ENCODE data around the gene SNRPD3. TPM values are rescaled to one million over a fixed set of nuclear protein-coding genes. Genes with fewer than 3 reads are reported as not detected.
A peak's percentile ranks its signal among the peaks of the same experiment; 100 is the strongest.

Gene SNRPD3
- 185 TPM for polyA plus RNA-seq (ENCODE audit: insufficient read length)
- long read RNA-seq, donor 1, transcript SNRPD3-201 (4 exons, 1,763 nt) = major isoform, 133 of 246 reads
- long read RNA-seq, donor 1, partial matches to known transcripts = 101 of 246 reads
- long read RNA-seq, donor 1, other reads (novel, unspliced or antisense) = 10 of 246 reads
- long read RNA-seq, donor 2, transcript SNRPD3-201 (4 exons, 1,763 nt) = major isoform, 105 of 136 reads
- long read RNA-seq, donor 2, partial matches to known transcripts = 25 of 136 reads
- long read RNA-seq, donor 2, other reads (novel, unspliced or antisense) = 6 of 136 reads
- long read RNA-seq, donor 3, transcript SNRPD3-201 (4 exons, 1,763 nt) = major isoform, 93 of 188 reads
- long read RNA-seq, donor 3, partial matches to known transcripts = 77 of 188 reads
- long read RNA-seq, donor 3, other reads (novel, unspliced or antisense) = 16 of 188 reads
- long read RNA-seq, donor 4, transcript SNRPD3-201 (4 exons, 1,763 nt) = major isoform, 11 of 34 reads
- long read RNA-seq, donor 4, partial matches to known transcripts = 21 of 34 reads
- long read RNA-seq, donor 4, other reads (novel, unspliced or antisense) = 0 of 34 reads
- long read RNA-seq, donor 5, transcript SNRPD3-201 (4 exons, 1,763 nt) = major isoform, 213 of 308 reads
- long read RNA-seq, donor 5, partial matches to known transcripts = 77 of 308 reads
- long read RNA-seq, donor 5, other reads (novel, unspliced or antisense) = 16 of 308 reads
- long read RNA-seq, donor 6, transcript SNRPD3-201 (4 exons, 1,763 nt) = major isoform, 134 of 208 reads
- long read RNA-seq, donor 6, partial matches to known transcripts = 44 of 208 reads
- long read RNA-seq, donor 6, other reads (novel, unspliced or antisense) = 30 of 208 reads
- long read RNA-seq, donor 7, transcript SNRPD3-205 (2 exons, 544 nt) = minor isoform, 5 of 264 reads
- long read RNA-seq, donor 7, transcript SNRPD3-201 (4 exons, 1,763 nt) = major isoform, 187 of 264 reads
- long read RNA-seq, donor 7, partial matches to known transcripts = 72 of 264 reads
- long read RNA-seq, donor 7, other reads (novel, unspliced or antisense) = 0 of 264 reads
- long read RNA-seq, donor 8, transcript SNRPD3-201 (4 exons, 1,763 nt) = major isoform, 54 of 94 reads
- long read RNA-seq, donor 8, partial matches to known transcripts = 34 of 94 reads
- long read RNA-seq, donor 8, other reads (novel, unspliced or antisense) = 5 of 94 reads

DNA sequence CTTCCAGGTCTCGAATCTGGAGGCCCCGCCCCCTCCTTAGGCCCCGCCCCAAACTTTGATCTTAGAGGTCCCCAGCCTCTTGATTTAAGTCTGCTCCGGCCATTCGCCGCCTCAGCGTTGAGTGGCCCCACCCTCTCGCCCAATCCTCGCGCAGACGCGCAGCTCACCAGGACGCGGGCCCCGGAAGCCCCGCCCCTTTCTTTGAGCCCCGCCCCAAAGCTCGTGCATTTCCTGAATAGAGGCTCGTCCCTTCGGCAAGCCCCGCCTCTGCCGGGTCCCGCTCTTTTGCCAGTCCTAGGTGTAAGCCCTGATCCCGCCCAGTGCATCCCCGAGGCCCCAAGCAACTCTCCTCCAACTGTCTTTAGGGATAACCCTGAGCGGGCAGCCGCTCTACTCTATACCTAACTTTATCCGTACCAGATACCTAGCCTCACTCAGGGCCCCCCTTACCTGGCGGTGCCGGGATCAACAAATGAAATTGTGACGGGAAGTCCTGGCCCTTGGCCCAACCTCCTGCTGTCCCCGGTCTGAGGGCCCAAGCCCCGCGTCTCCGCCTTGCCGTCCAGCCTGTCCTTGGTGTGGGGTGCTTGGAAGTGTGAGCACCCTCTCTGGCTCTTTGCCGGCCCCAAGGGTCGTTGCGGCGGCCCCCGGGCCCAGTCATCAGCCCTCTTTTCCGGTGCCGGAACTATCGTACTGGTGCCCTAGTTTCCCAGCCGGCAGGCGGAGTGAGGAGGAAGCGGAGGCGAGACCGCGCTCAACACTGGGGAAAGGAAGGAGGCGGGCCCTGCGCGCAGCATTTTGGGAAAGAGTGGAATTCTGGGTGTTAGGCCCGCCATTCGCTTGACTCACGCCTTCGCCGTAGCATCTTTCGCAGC lies at the start of gene SNRPD3:
Gene SNRPD3 (plus strand): TSS at position 835 of the 875 bp plus-strand sequence. CDS start 1,676 bp downstream, outside the sequence.
- peak; percentile 99 for DNase-seq

DNA sequence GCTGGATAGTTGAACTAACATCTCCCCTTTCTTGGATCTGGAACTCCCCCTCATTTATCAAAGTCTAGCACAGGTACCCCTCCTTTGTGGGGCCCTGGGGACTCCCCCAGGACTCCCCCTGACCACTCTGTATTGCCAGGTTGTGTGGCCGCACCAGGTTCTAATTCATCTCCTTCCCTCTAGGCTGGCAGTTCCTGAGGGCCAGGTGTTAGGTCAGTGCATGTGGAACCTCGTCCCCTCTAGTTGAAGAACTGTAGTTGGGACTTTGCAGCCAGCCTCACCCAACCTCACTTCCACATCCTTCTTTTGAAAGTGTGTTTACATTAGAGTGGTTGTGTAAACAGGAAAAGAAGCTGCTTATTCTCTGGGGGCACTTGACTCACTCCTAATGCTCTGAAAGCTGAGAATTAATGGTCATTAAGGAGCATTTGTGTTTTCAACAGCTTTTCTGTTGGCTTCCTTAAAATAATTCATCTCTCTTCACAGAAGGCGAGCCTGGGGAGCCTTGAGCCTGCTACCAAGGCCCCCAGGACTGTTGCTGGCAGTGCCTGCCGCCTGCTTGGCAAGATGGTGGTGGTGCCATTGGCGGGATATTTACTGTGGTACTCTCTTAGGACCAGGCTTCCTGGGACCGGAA lies 48.9 kb upstream of the SNRPD3 start:
- DNase-seq = no peak

DNA sequence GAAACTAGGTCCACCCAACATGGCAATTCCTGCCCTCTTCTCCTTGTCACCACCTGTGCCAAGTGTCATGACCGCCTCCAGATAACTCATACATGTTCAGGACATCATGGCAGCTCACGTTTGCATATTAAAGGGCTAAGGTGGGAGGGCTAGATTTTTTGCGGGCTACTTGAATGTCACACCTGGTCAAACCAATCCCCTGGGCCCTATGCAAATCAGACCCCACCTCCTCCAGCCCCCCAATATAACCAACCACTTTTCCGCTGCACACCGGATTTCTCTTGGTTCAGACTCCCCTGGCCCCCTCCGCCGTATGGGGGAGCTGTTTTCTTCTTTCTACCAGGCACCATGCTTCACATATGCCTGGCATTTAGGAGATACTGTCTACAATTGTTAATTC lies 48.1 kb upstream of the SNRPD3 start:
- DNase-seq = no peak

DNA sequence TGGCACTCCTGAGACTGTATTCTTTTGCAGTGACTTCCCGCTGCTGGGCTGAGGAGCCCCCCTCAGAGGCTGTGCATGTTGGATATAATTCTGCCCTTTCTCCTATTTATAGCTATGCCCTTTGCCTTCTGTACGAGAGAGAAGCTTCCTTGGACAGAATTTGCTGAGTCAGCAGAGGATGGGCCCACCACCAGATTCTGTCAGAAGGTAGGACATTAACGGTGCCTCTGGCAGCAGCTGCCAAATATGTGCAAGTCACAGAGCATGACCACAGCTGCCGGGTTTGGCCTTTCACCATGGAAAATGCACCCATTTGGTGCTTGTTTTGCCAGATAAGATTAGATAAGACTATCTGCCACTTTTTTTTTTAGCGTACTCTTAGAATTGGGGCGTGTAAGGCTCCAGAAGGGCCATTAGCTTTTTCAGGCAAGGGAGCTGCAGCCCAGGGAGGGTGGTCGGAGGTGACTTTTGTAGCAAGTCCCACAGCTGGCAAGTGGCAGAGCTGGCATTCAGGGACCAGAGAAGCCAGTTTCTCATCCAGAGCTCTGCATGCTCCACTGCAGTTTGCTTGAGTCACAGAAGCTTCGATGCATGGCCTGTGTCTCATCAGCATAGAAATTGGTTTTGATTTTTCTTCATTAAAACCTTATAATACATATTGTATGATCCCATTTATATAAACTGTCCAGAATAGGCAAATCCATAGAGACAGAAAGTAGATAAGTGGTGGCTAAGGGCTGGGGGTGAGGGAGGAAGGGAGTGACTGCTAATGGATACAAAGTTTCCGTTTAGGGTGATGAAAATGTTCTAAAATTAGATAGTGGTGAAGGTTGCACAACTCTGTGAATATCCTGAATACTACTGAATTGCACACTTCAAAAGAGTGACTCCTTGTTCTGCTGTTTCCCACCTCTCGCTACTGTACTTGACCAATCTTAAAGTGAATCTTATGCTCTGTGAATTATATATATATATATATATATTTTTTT lies 44.9 kb upstream of the SNRPD3 start:
- DNase-seq = no peak

DNA sequence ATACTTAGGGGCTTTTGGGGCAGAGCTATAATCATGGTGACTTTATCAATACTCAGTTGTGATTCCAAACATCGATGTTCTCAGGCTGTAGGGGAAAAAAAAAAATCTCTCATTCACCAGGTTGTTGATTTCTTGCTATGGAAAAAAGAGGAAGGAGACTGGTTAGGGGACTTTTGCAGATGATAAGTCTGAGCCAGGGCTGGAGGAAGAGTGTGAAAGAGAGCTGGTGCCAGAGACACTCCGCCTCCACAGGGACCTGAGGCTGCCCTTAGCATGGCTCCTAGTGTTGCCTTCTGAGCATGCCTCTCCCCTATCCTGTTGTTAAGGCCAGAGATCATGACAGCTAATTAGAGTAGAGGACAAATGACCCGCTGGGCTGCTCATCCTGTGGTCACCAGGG lies 43.8 kb upstream of the SNRPD3 start:
- DNase-seq = no peak

DNA sequence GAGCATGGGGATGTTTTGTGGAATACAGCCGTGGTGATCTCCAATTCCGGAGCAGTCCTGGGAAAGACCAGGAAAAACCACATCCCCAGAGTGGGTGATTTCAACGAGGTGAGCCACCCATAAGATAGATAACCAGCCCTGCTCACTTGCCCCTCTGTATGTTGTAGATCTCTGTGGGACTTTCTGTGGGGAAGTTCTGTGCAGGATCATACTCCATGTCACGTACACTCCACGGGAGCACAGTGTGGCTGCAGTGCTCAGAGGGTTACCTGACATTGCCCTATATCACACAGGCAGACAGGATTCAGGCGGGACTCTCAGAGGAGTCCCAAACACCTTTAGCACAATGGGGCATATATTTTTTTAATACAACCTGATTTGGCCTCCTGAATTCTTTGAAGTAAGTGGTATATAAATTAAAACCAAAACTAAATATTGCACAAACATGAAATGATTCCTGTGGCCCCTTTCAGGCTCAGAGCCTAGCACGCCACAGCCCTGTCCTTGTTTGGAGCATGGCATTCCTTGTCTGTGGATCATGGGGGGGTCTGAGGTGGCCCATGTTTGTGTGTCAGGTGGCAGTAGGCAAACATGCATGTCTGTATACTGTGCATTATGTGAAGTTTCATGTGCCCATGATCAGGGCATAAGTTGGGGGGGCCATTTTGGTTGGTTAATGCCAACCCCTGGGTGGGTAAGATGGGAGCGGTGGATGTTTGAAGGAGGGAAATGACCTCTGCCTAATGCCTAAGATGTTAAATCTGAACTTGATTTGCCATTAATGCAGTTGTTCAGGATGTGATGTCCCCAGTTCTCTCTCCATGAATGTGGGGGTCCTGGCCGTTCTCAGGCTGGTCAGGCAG lies 42.2 kb upstream of the SNRPD3 start:
- DNase-seq = no peak

DNA sequence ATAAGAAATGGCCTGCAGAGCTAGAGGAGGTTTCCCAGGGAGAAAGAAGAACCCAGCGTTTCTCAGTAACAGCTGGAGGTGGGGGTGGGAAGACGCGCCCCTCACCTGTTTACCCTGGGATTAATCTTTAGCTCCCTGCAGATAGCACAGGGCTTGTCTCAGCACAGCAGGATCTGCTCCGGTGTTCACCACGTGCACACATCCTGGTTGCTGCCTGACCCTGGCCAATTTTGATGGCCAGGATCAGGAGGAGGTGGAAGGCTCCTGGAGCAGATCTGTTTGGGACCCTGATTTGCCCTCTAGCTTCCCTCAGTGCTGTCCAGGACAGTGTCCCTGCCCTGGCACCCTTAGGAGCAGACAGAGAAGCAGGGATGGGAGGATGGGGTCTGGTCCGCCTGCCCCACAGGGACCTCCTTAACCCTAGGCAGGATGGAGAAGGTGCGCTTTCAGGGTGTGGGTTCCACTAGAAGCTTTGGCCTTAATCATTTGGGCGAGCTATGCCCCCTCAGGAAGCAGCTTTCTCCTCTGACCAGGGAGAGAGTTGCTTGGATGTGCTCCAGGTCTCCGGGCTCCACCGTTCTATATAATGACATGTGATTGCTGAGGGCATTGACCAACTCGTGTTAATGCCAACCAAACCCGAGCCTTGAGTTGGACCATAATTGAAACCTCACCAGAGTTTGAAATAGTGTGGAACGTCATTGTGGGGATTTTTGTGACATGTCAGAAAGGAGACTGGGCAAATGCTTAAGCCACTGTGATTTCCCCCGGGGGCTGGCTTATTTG lies 41.4 kb upstream of the SNRPD3 start:
- no peak for DNase-seq

DNA sequence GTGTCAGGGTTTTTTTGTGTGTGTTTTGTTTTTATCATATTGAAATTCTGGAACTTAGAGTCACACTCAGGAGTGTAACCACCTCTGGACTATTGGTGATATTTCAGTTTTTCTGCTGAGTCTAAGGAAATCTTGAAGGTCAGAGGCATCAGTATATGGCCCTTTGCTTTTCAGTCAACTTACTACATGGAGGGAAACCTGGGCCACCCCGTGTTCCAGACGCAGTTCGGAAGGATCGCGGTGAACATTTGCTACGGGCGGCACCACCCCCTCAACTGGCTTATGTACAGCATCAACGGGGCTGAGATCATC lies 40.8 kb upstream of the SNRPD3 start:
- DNase-seq = no peak

DNA sequence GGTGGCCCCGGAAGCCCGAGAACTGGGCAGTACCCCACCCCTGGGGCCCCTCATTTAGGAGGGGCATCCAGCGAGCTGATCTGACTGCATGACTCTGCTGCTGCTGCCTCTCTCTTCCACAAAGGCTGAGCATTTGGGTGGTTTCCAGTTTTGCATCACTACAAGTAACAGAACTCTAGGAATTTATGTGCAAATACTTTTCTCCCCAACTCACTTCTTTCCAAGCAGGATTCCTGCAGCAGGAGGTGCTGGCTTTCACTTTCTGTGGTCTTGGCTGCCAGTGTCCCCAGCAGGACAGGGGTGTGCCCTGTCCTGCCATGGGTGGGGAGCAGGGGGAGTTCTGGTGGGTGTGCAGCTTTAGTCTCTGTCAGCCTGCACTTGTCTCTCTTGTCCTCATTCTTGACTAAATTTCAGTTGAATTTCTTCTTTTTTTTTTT lies 39.5 kb upstream of the SNRPD3 start:
- DNase-seq = peak; percentile 50

DNA sequence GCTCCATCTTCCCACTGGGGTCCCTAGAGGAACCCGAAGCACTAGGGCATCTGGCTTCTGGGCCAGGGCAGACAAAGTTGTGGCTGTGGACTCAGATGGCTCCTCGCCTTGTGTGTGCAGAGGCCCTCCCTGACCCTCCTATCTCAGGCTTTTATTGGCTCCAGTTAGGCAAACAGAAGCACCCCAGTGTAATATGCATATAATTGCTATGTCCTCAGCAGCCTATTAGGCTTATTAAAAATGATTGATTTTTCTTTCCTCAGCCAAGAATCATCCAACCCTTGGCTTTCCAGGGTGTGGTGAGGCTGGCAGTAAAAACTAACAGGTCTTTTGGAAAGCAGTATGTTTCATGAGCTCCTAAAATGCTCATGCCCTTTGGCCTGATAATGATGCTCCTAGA lies 38.4 kb upstream of the SNRPD3 start:
- no peak for DNase-seq

DNA sequence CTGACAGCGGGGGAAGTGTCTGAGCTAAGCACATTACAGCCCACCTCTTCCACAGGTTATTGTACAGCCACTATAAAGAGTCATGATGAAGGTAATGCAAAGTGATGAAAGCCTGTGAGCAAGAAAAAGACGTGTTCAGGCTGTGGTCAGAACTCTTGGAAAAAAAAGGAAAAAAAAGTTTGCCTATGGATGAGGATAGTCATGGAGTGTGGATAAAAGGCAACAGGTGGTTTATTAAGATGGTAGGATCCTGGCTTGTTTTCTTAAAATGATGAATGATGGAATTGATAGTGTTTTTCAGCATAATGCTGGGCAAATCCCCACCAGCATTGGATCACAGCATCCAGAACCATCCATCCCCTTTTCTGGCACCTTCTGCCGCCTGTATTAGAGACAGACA lies 37.6 kb upstream of the SNRPD3 start:
- DNase-seq = no peak

DNA sequence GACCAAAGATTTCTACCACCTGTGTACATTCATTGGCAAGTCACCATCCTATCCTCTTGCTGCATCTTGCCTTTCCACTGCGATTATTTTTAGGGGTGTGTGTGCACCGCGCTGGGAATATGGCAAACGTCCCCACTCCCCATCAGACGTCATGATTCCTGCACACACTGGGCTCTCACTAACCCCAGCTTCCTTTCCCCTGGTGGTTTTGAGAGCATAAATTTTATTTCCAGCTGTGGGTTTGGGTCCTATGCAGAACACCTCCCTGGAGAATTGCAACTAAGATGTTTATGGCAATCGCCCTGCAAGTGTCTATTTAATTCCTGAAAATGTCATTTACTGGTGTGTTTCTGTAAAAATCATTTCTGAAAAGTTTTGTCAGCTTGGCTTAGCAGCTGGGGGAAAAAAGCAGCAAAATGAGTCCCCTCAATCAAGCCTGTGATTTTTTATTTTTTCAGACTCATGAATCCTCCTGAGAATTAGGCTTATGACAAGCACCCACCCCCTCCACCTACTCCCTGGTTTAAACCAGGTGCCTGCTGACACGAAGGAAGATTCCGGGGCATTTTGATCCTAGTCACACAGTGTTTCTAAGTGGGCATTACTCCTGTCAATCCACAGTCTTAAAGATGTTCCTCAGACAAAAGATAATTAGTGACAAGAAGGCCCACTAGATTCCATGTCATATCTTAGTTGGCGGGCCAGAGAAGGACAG lies 36.9 kb upstream of the SNRPD3 start:
- DNase-seq = no peak

DNA sequence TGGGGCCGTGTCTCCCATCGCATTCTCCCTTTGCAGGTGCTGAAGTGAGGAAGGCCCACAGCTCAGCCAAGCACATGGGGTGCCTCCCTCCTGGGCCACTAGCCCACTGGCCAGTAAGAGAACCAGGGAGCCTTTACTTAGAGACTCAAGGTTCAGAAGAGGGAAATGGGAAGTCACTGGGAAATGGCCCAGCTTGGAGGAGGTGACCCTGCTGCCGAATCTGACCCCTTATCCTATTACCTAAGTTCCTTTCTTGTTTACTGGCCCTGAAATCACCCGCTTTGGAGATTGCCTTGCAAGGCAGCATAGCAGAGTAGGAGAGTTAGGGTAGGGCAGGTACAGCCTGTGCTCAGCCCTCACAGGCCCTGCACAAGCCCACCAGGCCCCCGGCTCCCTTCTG lies 36.3 kb upstream of the SNRPD3 start:
- no peak for DNase-seq

DNA sequence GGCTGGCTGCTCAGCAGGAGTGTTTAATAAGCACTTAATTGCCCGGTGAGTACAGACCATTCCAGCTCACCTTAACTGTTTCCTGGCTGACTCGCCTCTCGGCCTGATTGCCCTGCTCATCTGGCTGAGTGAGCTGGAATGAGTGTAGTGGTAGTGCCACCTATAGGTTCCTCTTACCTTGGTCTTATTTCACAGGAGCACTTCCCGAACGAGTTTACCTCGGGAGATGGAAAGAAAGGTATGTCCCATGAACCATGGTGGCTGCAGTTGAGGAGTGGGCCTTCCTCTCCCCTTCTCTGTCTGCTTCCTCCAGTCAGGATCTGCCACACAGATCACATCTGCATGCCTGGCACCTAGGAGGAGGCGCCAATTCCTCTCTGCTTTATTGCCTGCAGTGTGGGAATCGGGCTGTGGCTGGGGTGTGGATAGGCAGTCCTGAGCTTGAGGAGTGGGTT lies 34.0 kb upstream of the SNRPD3 start:
- DNase-seq = peak; percentile 72

DNA sequence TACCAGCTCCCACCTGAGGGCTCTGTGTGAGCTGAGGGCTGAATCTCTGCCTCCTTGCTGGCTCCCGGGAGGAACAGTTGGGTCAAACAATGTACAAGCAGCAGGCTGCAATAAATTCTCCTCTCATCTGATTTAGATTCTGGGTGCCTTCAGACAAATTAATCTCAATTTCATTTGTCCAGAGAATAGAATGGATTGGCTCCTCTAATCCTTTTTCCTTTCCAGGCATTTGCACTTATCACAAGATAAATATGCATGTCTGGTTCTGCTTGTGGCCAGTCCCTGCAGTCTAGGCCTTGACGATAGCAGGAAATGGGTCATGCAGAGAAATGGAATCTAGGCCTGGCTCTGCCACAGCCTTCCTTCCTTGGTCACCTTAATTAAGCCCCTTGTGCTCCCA lies 31.9 kb upstream of the SNRPD3 start:
- no peak for DNase-seq

DNA sequence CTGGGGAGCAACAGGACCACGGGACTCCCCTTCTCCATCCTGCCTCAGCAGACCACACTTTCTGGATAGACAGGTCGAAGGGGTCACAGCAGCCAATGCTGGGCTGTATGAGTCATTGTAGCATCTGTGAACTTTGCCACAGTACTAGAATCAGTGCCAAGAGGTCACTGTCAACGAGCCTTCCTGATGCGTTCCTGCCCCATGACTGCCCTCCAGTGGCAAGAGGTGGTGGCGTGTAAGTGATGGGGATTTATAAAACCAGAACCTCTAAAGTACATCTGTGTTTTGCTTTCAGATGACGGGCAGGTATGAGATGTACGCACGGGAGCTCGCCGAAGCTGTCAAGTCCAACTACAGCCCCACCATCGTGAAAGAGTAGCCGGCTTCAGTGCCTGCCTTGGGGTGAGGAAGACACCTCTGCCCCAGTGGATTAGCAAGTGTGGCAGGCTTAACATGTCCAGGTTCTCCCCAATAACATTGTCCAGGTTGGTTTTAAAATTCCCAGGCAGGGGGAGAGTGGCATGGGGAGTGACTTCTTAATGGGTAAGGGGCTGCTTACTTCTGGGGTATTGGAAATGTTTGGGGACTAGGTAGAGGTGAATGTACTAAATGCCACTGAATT lies 30.3 kb upstream of the SNRPD3 start:
- no peak for DNase-seq

DNA sequence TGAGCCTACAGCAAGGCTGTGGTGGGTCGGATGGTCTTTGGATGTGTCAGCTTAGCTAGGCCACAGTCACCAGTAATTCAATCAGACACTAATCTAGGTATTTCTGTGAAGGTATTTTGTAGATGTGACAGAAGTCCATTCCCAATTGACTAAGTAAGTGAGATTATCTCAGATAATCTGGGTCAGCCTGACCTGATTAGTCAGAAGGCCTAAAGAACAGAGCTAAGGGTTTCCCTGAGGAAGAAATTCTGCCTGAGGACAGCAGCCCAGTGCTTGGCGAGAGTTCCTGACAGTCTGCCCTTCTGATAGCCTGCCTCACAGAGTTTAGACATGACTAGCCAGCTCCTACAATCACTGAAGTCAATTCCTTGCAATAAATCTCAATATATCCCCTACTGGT lies 29.6 kb upstream of the SNRPD3 start:
- no peak for DNase-seq

All from left kidney (tissue), 8 donors.